ENCODE data around the gene SPRY1. TPM values are rescaled to one million over a fixed set of nuclear protein-coding genes. Genes with fewer than 3 reads are reported as not detected.

Gene SPRY1, protein sequence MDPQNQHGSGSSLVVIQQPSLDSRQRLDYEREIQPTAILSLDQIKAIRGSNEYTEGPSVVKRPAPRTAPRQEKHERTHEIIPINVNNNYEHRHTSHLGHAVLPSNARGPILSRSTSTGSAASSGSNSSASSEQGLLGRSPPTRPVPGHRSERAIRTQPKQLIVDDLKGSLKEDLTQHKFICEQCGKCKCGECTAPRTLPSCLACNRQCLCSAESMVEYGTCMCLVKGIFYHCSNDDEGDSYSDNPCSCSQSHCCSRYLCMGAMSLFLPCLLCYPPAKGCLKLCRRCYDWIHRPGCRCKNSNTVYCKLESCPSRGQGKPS
- total RNA-seq = 100 to 1,000 TPM; 103 to 136 (median 136) TPM

- intact Hi-C loops (cut with DNase I) = loop anchor here (5.0 to 10.0 kb wide), 5 partner anchors 152 to 436 kb away; no protein-coding TSS in a partner anchor
Measured at GRCh38 chr4:123396307-123397143, at the start of gene SPRY1. TSS of gene SPRY1 (plus strand) at chr4:123396795. CDS start at chr4:123401592, 4,797 bp downstream.

GRCh38 chr4:123346951-123347350 lies 49.6 kb upstream of the SPRY1 start:
- TF ChIP-seq POLR2AphosphoS5 (IDR thresholded peaks at IDR 0.05) (no peak), EP300 (IDR thresholded peaks at IDR 0.05) (no peak), POLR2A (IDR thresholded peaks at IDR 0.05; ENCODE audit: low read depth) (no peak)
- TF ChIP-seq, protein P1, sequence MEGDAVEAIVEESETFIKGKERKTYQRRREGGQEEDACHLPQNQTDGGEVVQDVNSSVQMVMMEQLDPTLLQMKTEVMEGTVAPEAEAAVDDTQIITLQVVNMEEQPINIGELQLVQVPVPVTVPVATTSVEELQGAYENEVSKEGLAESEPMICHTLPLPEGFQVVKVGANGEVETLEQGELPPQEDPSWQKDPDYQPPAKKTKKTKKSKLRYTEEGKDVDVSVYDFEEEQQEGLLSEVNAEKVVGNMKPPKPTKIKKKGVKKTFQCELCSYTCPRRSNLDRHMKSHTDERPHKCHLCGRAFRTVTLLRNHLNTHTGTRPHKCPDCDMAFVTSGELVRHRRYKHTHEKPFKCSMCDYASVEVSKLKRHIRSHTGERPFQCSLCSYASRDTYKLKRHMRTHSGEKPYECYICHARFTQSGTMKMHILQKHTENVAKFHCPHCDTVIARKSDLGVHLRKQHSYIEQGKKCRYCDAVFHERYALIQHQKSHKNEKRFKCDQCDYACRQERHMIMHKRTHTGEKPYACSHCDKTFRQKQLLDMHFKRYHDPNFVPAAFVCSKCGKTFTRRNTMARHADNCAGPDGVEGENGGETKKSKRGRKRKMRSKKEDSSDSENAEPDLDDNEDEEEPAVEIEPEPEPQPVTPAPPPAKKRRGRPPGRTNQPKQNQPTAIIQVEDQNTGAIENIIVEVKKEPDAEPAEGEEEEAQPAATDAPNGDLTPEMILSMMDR (IDR thresholded peaks at IDR 0.05) = no peak
- intact Hi-C loops (cut with DNase I) = no loop called here
- H3K27me3 ChIP-seq = no peaks in the 10 kb centered on the region
- H3K4me1 ChIP-seq = peaks cover 0 to 4% (median under 1%) of the 10 kb centered on the region in 4 donors
- DNase-seq (ENCODE audit: extremely low spot score) = no peak
- no peaks in the 10 kb centered on the region for H3K36me3 ChIP-seq
- H3K9me3 ChIP-seq = no peaks in the 10 kb centered on the region
- H3K4me3 ChIP-seq = no peak overlapping the region
- no peak overlapping the region for H3K27ac ChIP-seq (replicated peaks in 1 of 4)
- 87% methylated on average over 5 of the region's 5 CpGs for WGBS

More at GRCh38 chr4:123396307-123397143, at the start of gene SPRY1:
- Histone ChIP-seq H3K9me3 (no peaks in the 10 kb centered on the region), H3K36me3 (peaks cover 0 to 38% (median 3%) of the 10 kb centered on the region in 4 donors), H3K27ac (replicated peaks in 1 of 4) (peak within 1 kb of the TSS; percentile 92 to 95 (median 94)), H3K4me3 (peak within 1 kb of the TSS; percentile 88 to 94 (median 92)), H3K4me1 (peaks cover 0 to 24% (median 11%) of the 10 kb centered on the region in 4 donors), H3K27me3 (no peaks in the 10 kb centered on the region)
- WGBS = under 1% methylated on average over 20 of the region's 20 CpGs
- peak; percentile 96 for DNase-seq (ENCODE audit: extremely low spot score)
- TF ChIP-seq POLR2A (IDR thresholded peaks at IDR 0.05; ENCODE audit: low read depth) (peak; percentile 61), EP300 (IDR thresholded peaks at IDR 0.05) (no peak), POLR2AphosphoS5 (IDR thresholded peaks at IDR 0.05) (peak; percentile 93 to 95)
- TF ChIP-seq, protein P1 (IDR thresholded peaks at IDR 0.05) = no peak

GRCh38 chr4:123348946-123349345 lies 47.6 kb upstream of the SPRY1 start:
- no peak for TF ChIP-seq POLR2AphosphoS5 (IDR thresholded peaks at IDR 0.05)
- no peak for TF ChIP-seq EP300 (IDR thresholded peaks at IDR 0.05)
- TF ChIP-seq POLR2A (IDR thresholded peaks at IDR 0.05; ENCODE audit: low read depth) = no peak
- TF ChIP-seq, protein P1 (IDR thresholded peaks at IDR 0.05) = no peak
- Histone ChIP-seq H3K9me3 (no peaks in the 10 kb centered on the region), H3K4me3 (no peak overlapping the region), H3K27ac (replicated peaks in 1 of 4) (no peak overlapping the region), H3K4me1 (peaks cover under 1 to 18% (median 14%) of the 10 kb centered on the region in 4 donors), H3K27me3 (no peaks in the 10 kb centered on the region), H3K36me3 (no peaks in the 10 kb centered on the region)
- DNase-seq (ENCODE audit: extremely low spot score) = no peak
- 98% methylated on average over 4 of the region's 4 CpGs for WGBS
- intact Hi-C loops (cut with DNase I) = no loop called here

DNA sequence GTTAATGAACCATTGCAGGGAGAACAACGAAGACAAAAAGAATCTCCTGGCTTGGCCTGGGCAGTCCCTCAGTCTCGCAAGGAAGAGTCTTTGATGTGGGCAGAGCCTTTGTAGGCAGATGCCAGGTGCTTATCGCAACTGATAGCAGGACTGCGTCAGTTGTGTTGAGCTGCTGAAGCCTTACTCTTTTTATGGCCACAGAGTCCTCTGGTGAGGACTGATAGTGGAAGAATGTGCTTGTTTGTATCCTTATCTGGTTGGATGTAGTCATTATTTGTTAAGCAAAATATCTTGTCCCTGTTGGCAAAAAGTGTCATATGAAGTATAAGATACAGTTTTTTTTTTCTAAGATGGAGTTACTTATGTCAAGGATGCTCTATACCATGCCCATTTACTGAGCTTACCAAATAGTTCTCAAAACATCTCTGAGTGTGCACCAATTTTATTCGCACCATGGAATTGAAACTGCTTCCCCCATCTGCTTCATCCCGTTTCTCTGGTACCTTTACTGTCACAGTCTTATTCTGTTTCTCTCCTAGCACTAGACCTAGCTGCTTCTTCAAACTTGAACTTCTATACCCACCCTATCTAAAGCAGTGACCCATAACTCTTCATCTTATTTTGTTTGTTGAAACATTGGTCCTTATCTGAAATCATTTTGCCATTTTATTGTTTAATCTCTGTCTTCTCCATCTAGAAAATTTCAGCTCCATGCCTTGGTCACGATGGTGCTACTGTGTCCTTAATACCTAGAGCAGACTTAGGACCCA lies 47.0 kb upstream of the SPRY1 start:
- H3K27ac ChIP-seq (replicated peaks in 1 of 4) = no peak overlapping the region
- H3K36me3 ChIP-seq = no peaks in the 10 kb centered on the region
- H3K9me3 ChIP-seq = no peaks in the 10 kb centered on the region
- WGBS = 96% methylated on average over 7 of the region's 7 CpGs
- H3K27me3 ChIP-seq = no peaks in the 10 kb centered on the region
- TF ChIP-seq POLR2AphosphoS5 (IDR thresholded peaks at IDR 0.05) = no peak
- TF ChIP-seq, protein P1 (IDR thresholded peaks at IDR 0.05) = no peak
- no peak for TF ChIP-seq EP300 (IDR thresholded peaks at IDR 0.05)
- TF ChIP-seq POLR2A (IDR thresholded peaks at IDR 0.05; ENCODE audit: low read depth) = no peak
- no peak overlapping the region for H3K4me3 ChIP-seq
- intact Hi-C loops (cut with DNase I) = no loop called here
- DNase-seq (ENCODE audit: extremely low spot score) = no peak
- H3K4me1 ChIP-seq = peaks cover 7 to 20% (median 15%) of the 10 kb centered on the region in 4 donors

Measured in esophagus muscularis mucosa (tissue), 4 donors.